HG03432 (cell line): ENCODE measurements around the gene MITF.

Experiments used
- ATAC-seq: cut with Tn5 transposase; IDR thresholded peaks from one replicate; pipeline ENCODE4 v1.9.1; 2021; ENCODE audit warnings: mild to moderate bottlenecking, moderate library complexity; ENCODE audit not compliant: unreplicated experiment

MITF gene

DNA sequence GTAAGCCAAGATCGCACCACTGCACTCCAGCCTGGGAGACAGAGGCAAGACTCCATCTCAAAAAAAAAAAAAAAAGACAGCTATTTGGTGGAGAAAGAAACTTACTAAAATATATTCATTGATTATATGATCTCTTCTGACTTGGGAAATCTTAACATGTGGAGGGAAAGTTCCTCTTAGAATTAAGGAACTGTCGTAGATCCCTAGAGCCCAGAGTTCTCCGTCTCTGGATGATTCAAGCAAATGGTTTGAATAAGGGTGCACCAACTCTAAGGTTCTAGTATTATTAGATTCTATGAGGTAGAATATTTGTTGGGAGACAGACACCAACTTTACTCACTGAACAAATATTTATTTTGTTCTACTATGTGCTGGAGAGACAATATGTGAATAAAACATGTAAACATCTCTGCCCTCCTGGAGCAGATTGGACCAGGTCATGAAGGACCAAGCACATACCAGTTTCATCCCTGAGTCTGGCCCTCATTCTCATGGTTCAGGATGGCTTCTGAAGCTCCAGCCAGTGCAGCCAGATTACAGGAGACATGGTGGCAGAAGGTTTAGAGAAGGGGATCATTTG, 129.7 kb downstream of the MITF start:
- ATAC-seq, result no peak

DNA sequence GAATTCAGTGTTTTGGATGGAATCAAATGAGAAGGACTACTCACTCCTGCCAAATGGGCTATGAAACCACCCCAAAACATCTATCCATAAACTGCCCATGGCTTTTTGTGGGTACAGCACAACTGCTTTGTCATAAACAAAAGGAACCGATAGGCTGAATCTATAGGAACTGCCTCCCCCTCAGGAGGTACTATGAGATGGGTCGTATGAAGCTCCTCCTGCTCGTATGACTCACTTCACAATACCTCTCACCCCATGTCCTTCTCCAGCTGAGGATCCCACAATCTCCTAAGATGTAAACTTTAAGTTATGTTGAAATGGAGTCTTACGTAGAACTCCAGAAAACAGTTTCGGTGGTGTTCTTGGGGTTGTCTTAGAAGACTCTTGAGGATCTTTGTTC, 130.4 kb downstream of the MITF start:
- no peak for ATAC-seq

DNA sequence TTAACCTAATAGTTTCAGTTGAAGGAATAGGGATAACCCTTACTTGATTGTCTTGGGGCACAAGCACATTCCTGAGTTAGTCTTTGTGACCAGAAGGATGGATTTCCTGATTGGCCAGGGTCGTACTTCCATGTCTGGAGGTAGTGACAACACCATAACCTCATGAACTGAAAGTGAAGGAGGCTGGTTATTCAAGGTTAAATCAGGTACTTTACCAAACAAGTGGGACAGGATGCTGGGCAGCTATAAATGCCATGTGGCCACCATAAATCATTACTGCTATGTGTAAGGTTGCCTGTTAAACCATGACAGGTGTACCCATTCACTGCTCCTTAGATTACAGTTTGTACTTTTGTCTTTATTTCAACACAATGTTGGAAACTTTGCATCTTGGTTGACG, 132.0 kb downstream of the MITF start:
- no peak for ATAC-seq

DNA sequence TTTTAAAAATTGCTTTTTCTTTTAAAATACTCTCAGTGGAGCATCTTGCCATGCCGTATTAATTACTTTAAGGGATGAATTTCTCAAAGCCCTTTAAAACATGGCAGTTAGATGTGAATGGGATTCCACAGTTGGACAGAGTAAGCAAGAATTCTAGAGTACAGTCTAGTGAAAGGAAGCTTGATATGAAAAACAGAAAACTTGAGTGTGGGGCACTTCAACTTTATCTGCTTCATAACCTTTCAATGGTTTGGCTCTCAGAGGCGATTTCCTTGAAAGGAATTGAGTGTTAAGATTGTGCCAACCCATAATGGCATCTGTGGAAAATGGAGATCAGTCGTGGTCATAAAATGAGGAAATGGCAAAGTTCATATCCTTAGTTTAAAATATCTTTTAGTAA, 132.6 kb downstream of the MITF start:
- ATAC-seq, result no peak

DNA sequence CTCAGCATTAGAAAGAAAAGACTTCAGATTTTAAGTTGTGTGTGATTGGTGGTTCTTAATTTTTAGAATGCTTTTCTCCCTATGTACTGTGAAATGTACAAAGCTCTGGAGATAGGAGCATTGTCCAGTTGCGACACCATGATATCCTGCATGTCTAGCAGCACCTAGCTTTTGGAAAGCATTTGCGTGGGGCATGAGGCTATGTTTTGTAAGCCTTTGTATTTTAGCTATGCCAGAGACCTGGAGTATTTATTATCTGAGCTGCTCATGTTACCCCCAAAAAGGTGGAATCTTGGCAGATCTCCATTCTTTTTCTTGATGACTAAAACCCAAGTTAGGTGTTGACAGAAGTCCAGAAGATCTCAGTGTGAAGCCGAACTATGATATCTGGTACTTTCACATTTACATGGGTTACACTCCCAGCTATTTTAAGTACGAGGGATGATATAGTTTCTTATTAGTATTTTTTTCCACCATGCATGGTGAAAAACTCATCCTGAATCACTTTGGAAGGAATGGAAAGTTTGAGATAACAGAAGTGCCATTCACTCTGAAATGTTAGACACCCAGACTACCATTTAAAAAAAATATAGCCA, 133.6 kb downstream of the MITF start:
- ATAC-seq, result no peak

DNA sequence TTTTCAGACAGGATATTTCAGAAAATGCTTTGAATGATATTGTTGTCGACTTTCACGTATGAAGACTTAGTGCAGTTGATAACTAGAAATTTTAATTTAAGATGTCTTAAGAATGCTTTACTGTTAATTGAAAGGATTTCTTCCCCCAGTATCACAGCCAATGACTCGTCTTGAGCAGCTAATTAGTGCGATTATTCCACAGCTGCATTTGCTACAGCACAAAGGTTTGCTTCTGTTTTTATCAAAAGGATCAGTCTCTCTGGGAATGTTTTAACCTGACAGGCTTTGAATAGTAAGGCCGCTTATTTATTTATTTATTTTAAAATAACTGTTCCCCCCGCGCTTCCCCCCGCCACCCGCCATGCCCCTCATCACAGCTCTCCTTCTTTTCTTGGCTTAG, 136.8 kb downstream of the MITF start:
- ATAC-seq, result no peak

DNA sequence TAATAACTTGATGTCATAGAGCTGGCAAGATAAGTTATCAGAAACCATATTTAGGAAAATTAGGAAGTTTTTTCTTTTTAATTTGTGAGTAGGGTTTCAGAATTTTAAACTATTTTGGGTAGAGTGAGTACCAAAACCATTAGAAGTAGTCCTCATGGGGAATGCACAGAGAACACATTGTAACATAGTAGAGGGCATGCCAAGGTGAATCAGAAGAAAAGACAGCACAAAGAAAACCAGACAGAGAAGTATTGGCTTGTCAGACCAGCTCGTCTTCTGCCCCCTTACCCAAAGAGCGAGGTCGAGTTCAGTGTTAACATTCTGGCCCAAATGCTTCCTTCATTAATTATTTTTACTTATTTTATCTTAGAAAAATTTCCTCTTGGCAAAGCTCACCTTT, 139.0 kb downstream of the MITF start:
- no peak for ATAC-seq

DNA sequence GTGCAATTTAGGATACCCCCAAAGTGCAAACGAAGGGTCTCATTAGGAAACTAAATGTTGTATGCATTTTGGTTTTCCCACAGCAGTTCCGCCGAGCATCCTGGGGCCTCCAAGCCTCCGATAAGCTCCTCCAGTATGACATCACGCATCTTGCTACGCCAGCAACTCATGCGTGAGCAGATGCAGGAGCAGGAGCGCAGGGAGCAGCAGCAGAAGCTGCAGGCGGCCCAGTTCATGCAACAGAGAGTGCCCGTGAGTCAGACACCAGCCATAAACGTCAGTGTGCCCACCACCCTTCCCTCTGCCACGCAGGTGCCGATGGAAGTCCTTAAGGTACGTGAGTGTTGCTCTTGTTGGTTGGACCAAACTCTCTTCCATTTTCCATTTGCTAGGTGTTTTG, 139.8 kb downstream of the MITF start:
- ATAC-seq, result no peak

DNA sequence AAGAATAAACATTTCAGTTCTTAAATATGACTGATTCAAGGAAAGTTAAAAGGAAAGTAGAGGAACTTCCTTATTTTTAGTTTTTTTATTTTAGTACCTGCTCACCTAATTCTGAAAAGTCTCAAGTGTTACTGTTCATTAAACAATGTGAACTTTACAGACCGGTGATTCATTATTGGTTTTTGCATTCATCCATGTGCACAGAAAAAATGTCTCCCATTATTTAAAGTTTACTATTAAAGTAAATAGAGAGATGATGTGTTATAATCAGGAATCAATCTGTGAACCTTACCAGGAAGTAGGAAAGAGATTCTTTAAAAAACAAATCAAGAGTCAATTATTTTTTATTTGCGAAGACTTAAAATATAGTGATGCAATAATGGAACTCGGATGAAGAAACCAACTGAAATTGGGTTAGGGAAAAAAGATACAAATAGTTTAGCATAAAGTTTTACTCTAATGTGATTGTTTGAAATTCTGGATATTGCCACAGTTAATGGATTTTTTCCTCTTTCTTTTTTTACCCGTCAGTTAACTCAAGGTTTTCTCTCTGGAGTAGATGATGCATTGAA, 140.9 kb downstream of the MITF start:
- no peak for ATAC-seq

DNA sequence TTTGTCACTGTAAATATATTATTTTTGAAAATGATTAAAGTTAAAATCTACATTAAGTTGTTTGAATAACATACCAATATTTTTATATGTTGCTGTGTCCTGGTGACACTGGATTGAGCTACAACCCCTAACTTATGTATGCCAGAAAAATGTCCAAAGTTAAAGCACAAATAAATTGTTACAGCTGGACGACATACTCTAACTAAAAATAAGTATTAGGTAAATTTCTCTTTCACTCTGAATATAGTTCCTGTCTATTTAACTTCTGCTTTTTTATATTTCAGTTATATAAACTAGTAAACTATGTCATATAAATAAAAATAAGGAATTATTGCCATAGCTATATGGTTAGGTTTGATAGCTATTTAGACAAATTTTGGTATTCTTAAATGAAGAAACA, 141.8 kb downstream of the MITF start:
- no peak for ATAC-seq

DNA sequence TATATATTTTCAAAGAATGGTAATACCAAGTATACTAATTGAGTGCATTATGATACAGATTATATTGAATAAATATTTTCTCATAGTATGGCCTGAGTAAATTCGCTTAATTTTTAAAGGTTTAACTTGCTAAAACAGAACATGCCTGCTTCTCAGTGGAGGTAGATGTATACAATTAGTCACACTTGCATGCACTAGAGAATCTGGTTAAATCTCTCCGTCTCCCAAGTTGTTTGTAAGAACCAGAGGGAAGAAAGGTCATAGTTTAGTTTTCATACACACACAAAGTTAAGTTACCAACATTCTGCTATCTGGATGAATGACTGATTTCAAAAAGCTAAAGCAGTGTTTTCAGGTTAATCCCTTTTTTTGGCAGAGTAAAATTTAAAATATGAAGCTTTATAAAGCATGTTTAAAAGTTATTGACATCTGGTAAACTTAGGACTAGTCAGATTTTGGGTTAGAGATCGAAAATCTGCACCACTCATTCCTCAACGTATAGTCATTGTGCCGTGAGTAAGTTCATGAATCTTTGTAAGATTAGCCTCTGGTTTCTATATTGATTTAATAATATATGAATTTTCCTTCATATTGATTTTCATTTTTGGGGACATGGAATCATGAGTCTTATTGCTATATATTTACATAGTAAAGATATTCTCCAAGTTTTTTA, 142.6 kb downstream of the MITF start:
- no peak for ATAC-seq

DNA sequence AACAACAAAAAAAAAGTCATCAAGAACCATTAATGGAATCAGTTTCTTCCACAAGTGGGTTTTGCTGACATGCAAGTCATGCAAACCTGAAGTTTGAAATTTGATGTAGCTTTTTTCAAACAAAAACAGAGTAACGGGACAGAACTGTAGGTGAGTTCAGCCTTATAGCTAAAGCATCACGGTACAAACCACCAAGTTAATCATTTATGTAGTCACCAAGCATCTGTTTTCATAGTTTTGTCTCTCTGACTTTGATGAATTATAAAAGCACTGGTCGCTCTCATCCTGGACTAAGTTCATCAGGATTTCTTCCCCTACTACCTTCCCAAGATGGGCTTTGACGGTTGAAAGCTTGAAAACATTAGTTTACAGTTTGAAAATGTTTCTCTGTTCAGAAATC, 143.3 kb downstream of the MITF start:
- ATAC-seq, result no peak

DNA sequence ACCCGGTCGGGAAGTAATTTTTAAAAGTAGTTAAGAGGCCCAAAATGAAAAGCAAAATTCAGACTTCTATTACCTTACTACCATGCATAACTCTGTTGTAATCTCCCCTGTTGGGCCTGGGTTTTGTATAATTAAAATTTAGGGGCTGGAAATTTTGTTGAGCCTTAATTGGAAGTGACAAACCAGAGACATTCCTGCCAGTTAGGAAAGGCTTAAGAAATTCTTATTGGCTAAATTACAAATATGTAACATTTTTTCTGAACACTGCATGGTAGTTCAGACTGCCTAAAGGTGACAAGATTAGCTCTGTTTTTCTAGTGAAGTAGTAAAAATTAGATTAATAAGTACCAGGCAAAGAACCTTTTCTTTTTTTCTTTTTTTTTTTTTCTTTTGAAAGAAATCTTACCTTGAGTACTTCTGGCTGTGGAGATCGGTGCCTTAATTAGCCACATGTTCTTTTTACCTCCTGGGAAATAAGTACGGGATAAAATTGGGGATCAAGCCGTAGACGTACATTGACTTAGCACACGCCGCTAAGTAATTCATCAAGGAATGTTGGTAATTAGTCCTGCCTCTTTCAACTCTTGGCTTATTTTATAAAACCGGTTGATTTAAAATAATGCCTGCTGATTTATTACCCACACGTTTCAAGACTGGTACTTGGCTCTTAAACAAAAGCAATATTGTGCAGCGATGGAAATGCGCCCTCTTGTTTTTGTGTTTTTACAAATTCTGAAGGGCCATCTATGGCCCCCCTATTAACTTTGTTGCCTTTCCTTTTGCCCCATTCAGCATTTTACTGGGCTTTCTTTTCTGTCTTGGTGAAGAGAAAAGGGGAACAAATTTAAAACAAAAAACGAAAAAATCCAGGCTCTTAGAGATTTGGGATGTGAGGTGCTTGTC, 149.0 kb downstream of the MITF start:
- no peak for ATAC-seq

DNA sequence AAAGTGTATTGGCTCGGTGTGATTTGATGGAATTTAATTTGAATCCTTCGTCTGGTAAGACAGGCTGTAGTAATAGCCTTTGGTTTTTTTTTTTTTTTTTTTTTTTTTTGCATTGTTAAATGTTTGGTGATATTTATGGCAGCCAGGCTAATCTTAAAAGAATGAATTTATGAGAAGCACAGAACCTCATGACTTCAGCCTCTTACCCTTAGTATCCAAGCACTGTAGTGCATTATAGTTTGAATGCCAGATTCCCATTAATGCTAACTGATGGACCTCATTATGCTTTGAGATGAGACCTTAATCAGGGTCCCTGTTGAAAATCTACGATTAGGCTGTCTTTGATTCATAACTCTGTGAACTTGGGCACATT, 149.7 kb downstream of the MITF start:
- ATAC-seq, result no peak

DNA sequence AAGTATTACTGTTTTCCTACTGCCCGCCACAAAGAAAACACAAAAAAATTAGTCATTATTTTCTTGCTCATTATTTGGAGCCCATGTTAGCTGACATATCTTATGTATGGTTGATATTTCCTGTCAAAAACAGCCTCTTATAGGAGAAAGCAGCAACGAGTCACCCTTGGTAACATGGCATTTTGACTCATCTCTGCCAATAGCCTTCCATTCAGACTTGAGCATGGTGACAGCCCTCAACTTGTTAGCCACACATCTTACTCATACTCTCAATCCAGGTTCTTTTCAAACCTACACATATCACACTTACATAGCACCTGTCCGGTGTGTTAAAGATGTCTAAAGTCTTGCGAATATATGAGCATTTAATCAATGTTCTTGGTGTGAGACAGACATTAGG, 150.8 kb downstream of the MITF start:
- ATAC-seq, result no peak

DNA sequence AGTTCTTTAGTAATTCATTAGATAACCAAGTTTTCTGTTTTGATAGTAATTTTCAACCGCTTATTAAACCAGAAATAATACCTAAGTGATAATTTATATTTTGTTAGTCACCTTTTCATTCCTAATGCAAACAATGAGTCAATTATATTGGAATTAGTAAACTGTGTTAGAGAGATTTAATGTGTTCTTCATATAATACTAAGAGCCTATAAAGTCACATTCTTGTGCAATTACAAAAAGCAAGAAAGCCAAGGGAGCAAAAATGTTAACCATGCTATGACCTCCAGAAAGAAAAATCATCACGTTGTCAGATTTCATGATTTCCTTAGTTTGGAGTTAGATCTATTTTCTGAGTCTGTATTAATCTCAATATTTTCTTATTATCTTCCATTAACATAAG, 151.4 kb downstream of the MITF start:
- ATAC-seq, result no peak

DNA sequence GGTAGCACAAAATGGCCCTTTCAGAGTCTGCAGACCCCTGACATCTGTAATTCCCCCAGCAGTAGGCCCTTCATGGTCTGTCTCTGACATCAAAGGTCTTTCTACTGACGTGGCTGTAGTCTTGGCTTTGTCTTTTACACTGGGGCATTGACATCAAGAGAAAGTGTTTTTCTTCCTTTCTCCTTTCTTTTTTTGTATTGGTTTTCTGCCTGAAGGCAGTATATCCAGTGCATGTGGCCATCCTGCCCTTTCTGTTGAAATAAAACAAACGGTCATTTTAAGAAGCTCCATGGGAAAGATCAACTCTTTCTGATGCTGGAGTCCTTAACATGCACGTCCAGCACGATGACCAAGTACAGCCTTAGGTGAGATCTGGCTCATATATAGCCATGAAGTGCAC, 153.4 kb downstream of the MITF start:
- ATAC-seq, result no peak

DNA sequence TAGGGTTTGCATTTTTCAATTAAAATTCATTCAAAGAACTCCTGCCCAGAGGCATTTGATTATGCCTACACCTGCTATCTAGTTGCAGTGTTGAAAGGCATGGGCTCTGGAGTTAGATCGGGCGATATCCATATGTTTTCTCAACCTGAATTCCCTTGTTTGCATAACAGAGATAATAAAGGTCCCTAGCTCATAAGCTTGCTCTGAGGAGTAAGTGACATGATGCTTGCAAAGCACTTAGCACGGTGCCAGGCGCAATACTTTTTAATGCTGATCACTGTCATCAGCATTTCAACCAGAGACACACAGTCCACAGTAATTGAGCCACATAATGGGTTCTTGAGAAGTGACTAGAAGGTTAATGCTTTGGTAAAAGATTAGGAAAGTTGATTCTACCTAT, 154.0 kb downstream of the MITF start:
- ATAC-seq, result no peak

DNA sequence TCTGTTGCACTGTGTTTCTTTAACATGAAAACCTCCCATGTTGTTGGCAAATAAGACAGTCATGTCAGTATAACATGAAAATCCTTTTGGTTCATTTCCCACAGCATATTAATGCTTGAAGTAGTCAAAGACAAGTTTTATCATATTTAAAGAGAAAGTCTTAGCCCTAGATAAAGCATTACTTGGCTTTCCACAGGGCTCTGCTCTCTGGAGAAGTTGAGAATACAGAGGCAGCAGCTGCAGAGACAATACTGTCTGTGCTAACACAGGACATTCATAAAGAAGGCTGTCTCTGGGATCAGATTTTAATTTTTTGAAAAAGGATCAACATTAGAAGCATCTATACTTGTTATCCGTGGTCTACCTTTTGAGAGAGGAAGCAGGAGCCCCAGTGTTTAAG, 156.8 kb downstream of the MITF start:
- no peak for ATAC-seq

DNA sequence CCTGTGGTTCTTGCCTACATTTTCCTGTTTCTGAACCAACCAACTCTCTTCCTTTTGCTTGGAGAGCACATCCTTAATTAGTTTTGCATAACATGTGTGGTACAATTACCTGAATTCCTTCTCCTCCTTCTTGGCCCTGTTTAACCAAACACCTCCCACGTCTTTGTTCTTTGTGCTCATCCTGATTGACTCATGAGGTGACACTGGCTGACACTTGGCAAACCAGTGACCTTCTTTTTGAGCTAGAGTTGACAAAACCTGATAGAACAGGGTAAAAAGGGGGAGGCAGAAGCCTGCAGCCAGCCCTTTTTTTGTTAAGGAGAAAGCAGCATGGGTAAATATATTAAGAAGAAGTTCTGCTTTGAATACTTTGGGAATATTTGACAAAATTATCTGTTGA, 161.1 kb downstream of the MITF start:
- ATAC-seq, result no peak

DNA sequence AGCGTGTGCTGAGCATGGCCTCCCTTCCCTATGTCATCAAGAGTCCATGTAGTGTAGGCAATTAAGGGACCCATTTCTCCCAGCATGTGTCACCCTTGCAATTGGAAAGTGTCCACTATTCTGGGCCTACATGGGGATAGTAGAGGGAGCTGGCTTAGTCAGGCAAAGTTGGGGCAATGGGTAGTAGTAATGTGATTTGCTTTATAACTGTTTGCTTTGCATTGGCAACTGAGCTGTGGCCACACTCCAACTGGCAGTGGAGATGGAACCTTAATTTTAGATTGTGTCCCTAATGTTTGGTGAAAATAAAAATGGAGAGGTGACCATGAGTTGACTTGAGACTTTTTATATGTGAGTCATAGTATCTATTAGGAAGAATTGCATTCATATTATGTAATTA, 162.5 kb downstream of the MITF start:
- no peak for ATAC-seq

DNA sequence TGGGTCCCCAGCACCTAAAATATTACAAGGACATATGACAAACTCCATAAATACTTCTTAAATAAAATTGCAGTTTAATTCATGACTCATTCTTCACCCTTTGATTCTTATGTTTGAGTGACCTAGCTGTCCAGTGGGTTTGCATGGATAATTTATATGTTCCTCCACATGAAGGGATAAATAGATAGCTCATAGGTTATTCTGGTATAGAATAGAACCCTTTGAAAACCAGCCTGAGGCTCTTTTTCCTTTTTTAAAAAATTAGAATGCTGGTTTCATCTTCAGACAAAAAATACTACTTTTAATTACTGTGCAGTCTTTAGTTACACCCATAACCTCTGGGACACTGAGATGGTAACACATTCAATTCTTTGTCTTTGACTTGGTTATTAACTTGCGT, 163.1 kb downstream of the MITF start:
- ATAC-seq, result no peak
